Thoracic aorta (tissue), 2 donors: ENCODE data around the gene PTGIR. TPM values are rescaled to one million over a fixed set of nuclear protein-coding genes. Genes with fewer than 3 reads are reported as not detected.

Experiments used
- ATAC-seq: fragments of 150-250 bp; one replicate; pipeline ENCODE4 v1.8.0; 2017; ENCODE audit warnings: low read depth; ENCODE audit not compliant: insufficient number of reproducible peaks, low FRiP score
- DNase-seq: peaks from one replicate; pipeline ENCODE4 v3.0.0-alpha.2; 2020; ENCODE audit warnings: low spot score
- H3K27ac ChIP-seq, 2 donors: fragments of 200-600 bp; sonication (generic); 1 replicate in 1 of 2; 2 replicates in 1 of 2; pipeline ENCODE4 v1.5.1; 2016; ENCODE audit warnings: mild to moderate bottlenecking in 2 of 2, moderate library complexity in 2 of 2
- H3K27me3 ChIP-seq: fragments of 200-600 bp; sonication (generic); replicated peaks from 2 replicates; pipeline ENCODE4 v1.6.0; 2016; ENCODE audit warnings: mild to moderate bottlenecking; ENCODE audit not compliant: insufficient read depth
- H3K36me3 ChIP-seq: fragments of 200-600 bp; sonication (generic); one replicate; pipeline ENCODE4 v1.5.1; 2016
- H3K4me1 ChIP-seq, 2 donors: fragments of 200-600 bp; sonication (generic); 1 replicate in 1 of 2; 2 replicates in 1 of 2; pipeline versions ENCODE4 v1.5.1 to v1.6.0; 2016; ENCODE audit warnings: low read depth in 2 of 2, mild to moderate bottlenecking in 1 of 2; ENCODE audit not compliant: control insufficient read depth in 1 of 2
- H3K4me3 ChIP-seq: fragments of 200-600 bp; sonication (generic); 2 replicates; pipeline ENCODE4 v1.5.1; 2016; ENCODE audit warnings: mild to moderate bottlenecking
- H3K9me3 ChIP-seq: fragments of 200-600 bp; sonication (generic); 2 replicates; pipeline ENCODE4 v1.5.1; 2016
- total RNA-seq, 2 donors: library from RNA; depleted of rRNA; stranded (reverse); fragments of >200 nt; gene quantifications; one replicate each; pipeline versions ENCODE4 v1.1.0 to v1.2.3, GENCODE V29; 2016
- TF ChIP-seq, protein P1 (sequence below): fragments of 200-600 bp; sonication (generic); IDR thresholded peaks from one replicate; pipeline ENCODE4 v1.5.1; 2019; ENCODE audit warnings: antibody characterized with exemption

The PTGIR gene
- total RNA-seq, 2 donors from 2014 or later = 106 to 207 TPM

DNA sequence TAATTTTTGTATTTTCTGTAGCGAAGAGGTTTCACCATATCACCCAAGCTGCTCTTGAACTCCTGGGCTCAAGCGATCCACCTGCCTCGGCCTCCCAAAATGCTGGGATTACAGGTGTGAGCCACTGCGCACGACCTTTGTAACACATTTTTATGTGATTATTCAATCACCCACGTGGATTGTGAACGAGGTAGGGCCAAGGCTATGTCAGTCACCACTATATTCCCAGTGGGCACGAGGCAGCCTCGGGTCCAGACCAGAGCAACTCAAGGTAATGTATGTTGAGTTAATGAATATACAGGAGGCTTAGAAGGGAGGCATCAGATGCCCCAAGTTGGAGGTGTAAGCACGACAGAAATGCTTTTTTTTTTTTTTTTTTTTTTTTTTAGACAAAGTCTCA lies 8.9 kb downstream of the PTGIR start:
- DNase-seq = no peak
- peaks cover 33 to 60% of the 10 kb centered on the region in 2 donors for H3K4me1 ChIP-seq

DNA sequence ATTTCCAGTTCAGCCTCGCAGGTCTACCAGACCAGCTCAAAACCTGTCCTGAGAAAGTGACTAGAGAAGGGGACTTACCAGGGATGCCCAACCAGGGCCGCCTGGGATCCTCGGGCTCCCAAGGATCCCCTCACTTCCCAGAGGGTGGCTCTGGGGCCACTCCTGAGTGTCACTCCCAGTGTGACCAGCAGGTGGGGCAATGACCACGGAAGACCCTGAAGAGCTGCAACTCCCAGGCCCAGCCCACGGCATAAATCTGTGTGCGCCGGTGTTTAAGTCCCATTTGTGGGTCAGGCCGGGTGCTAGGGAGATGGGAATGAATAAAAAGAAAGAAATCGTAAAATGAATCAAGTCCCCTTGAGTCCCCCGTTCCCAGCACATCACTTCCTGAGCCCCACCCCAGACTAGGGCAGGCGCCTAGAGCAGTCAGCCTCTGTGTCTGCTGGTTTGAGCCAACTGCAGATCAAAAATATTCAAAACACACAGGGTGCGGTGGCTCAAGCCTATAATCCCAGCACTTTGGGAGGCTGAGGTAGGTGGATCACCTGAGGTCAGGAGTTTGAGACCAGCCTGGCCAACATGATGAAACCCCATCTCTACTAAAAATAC lies 10.7 kb downstream of the PTGIR start:
- Histone ChIP-seq H3K9me3 (no peaks in the 10 kb centered on the region), H3K4me1 (peaks cover 20 to 45% of the 10 kb centered on the region in 2 donors), H3K4me3 (no peak overlapping the region), H3K27me3 (no peaks in the 10 kb centered on the region), H3K36me3 (peaks cover 9% of the 10 kb centered on the region), H3K27ac (peak overlapping the region; percentile 22 to 25)
- TF ChIP-seq, protein P1, sequence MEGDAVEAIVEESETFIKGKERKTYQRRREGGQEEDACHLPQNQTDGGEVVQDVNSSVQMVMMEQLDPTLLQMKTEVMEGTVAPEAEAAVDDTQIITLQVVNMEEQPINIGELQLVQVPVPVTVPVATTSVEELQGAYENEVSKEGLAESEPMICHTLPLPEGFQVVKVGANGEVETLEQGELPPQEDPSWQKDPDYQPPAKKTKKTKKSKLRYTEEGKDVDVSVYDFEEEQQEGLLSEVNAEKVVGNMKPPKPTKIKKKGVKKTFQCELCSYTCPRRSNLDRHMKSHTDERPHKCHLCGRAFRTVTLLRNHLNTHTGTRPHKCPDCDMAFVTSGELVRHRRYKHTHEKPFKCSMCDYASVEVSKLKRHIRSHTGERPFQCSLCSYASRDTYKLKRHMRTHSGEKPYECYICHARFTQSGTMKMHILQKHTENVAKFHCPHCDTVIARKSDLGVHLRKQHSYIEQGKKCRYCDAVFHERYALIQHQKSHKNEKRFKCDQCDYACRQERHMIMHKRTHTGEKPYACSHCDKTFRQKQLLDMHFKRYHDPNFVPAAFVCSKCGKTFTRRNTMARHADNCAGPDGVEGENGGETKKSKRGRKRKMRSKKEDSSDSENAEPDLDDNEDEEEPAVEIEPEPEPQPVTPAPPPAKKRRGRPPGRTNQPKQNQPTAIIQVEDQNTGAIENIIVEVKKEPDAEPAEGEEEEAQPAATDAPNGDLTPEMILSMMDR = peak; percentile 95
- ATAC-seq = peak; percentile 51
- DNase-seq = no peak

More for the DNA sequence above, 8.9 kb downstream of the PTGIR start:
- H3K27me3 ChIP-seq = no peaks in the 10 kb centered on the region
- ATAC-seq = no peak
- no peak overlapping the region for H3K27ac ChIP-seq
- no peaks in the 10 kb centered on the region for H3K9me3 ChIP-seq
- H3K36me3 ChIP-seq = no peaks in the 10 kb centered on the region
- TF ChIP-seq, protein P1 = no peak
- no peak overlapping the region for H3K4me3 ChIP-seq

DNA sequence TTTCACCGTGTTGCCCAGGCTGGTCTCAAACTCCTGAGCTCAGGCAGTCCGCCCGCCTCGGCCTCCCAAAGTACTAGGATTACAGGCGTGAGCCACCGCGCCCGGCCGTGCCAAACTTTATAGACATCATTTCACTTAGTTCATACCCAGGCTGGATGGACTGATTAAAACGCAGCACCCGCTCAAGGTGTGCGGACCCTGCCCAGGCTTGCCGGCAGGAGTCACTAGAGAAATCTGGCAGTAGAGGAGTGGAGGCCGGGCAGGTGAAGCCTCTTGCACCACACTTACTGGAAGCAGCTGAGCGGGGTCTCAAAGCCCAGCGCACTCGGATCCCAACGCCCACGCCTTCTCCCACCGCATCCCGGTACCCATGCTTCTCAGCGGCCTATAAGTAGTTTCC lies 11.4 kb downstream of the PTGIR start:
- Histone ChIP-seq H3K27ac (peak overlapping the region in 1 of 2 donors; percentile 25), H3K4me3 (no peak overlapping the region), H3K9me3 (no peaks in the 10 kb centered on the region), H3K4me1 (peaks cover 13 to 38% of the 10 kb centered on the region in 2 donors), H3K27me3 (no peaks in the 10 kb centered on the region), H3K36me3 (peaks cover 16% of the 10 kb centered on the region)
- TF ChIP-seq, protein P1 = no peak
- DNase-seq (no peak), ATAC-seq (no peak)

DNA sequence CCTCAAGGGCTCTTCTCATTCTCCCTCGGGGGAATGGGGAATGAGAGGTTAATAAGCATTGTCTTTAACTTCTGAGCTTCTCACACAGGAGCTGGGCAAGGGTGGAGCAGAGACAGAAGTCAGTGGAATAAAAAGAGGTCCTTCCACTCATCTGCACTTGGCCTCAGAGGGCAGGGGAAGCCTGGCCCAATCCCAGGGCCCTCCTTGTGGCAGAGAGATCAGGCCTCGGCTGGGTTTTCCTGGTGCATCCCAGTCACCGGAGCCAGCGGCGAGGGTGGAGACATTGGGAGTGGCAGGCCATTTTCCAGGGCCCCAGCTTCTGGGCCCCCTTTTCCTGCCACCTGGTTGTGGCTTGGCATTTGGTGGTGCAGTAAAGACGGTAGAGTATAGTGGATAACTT lies 13.1 kb downstream of the PTGIR start:
- Histone ChIP-seq H3K36me3 (peaks cover 31% of the 10 kb centered on the region), H3K27ac (no peak overlapping the region)
- no peak for DNase-seq

More for the DNA sequence above, 13.1 kb downstream of the PTGIR start:
- Histone ChIP-seq H3K9me3 (no peaks in the 10 kb centered on the region), H3K27me3 (no peaks in the 10 kb centered on the region), H3K4me1 (peaks cover 3 to 34% of the 10 kb centered on the region in 2 donors), H3K4me3 (no peak overlapping the region)
- TF ChIP-seq, protein P1 = no peak
- ATAC-seq = no peak
